Measurements from ENCODE around the gene GOLGA2.

The GOLGA2 gene

DNA sequence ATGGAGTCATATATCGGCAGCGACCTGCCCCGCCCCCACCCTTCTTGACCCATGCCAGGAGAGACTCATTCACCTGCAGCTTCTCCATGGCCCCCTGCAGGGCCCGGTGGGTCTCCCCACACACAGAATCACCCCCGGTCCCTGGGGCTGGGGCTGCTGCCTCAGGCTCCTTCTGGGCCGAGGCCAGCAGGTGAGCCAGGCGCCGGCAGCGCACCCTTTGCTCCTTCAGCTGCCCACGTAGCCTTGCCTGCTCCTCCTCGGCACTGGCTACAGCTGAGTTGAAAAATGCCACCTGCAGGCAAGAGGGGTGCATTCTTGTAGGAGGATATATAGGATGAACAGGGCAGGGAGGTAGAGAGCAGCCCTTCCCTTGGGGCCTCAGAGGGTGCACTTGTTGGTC, 17.9 kb downstream of the GOLGA2 start:
- DNase-seq (ENCODE audit: low read depth, low spot score), result no peak

DNA sequence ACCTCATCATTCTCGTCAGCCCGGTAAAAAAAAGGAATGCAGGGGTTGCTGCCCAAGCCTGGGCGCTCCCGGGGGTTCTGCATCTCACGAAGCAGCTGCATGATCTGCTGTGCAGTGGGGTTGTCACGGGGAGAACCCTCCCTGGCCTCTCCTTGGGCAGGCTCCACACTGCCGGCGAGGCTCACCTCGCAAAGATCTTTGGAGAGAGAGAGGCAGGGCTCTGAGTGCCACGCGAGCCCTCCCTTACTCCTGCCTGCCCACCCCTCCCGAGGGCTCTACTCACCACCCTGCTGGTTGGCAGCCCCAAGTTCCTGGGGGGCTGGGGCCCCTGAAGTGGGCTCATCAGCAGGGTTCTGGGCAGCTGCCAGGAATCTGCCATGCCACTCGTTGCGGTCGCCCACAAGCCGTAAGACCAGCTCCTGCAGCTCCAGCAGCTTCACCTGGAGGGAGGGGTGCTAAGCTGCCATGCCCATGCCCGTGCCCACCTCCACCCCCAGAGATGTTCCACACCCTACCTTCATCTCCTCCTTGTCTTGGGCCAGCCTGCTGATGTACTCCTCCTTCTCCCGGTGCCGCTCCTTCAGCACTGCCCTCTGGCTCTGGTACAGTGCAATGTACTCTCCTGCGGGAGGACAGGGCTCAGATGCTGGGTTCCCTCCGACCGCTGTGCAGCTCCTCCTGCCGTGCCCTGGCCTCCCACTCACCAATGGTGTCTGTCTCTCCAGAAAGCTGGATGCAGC, 18.6 kb downstream of the GOLGA2 start:
- no peak for DNase-seq (ENCODE audit: low read depth, low spot score)

DNA sequence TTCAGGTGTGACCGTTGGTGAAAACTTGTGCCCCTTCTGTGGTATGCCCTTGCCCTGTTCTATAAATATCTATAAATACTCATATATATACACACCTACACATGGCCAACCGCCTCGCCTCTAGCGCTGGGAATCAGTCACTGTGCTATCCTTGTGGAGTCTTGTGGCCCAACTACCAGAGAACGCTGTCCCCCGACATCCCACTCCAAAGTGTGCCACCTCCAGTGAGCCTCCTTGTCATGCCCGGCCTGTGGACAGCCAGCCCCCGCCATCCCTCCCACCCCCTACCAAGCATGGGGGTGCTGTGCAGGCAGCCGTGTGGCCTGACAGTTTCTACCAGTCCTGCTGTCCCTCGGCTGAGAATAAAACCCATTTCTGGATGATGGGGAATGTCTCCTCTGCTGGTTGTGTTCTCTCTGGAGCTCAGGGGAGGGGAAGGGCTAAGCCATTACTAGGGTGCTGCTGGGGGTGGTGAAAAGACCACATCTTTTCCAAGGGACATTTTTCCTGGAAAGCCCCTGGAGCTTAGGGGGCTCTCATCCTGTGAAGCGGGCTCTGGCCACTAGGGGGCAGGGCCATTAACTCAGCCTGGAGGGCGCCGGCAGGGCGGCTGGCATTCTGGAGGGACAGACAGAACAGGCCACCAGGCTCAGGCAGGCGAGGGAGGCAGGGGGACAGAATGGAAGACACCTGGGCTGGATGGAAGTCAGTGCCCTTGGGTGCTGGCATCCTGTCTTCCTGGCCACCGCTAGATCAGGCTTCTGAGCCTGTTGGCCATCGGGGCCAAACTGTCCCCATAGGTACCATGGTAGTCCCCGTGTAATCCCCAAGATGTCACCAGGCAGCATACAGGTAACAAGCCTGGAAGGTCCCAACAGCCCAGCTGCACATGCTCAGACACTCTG, 20.7 kb downstream of the GOLGA2 start:
- DNase-seq (ENCODE audit: low read depth, low spot score), result no peak

DNA sequence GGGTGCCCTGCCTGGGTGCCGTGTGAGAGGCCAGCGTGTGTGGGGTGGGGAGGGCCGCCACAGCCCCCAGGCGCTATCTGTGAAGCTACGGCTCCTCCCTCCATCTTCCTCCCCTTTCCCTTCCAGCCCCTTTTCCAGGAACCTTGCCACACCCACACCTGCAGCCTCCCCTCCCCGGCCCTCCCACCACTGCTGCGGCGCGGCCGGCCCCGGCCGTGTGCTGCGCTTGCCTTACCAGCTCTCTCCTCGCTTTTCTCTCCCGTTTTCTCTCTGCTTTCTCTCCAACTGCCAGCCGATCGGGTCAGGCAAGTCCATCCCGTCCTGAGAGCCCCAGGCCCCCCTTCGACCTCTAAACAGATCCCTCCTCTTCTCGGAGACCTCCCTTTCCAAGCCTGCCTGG, 21.4 kb downstream of the GOLGA2 start:
- no peak for DNase-seq (ENCODE audit: low read depth, low spot score)

DNA sequence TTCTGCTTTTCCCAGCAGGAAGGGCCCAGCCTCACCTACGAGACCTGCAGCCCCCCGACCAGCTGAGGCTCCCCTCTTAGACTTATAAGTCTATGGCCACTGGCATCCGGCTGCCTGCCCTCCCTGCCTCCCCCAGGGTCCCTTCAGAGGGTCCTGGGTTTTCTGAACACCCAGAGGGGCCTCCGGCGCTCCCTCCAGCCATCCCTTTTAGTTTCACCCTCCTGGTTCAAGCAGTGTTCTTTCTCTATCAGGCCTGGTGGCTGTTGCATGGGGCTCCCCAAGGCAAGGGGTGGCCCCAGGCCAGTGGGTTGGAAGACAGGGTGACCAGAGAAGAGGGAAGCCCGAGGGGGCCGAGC, 21.8 kb downstream of the GOLGA2 start:
- no peak for DNase-seq (ENCODE audit: low read depth, low spot score)

DNA sequence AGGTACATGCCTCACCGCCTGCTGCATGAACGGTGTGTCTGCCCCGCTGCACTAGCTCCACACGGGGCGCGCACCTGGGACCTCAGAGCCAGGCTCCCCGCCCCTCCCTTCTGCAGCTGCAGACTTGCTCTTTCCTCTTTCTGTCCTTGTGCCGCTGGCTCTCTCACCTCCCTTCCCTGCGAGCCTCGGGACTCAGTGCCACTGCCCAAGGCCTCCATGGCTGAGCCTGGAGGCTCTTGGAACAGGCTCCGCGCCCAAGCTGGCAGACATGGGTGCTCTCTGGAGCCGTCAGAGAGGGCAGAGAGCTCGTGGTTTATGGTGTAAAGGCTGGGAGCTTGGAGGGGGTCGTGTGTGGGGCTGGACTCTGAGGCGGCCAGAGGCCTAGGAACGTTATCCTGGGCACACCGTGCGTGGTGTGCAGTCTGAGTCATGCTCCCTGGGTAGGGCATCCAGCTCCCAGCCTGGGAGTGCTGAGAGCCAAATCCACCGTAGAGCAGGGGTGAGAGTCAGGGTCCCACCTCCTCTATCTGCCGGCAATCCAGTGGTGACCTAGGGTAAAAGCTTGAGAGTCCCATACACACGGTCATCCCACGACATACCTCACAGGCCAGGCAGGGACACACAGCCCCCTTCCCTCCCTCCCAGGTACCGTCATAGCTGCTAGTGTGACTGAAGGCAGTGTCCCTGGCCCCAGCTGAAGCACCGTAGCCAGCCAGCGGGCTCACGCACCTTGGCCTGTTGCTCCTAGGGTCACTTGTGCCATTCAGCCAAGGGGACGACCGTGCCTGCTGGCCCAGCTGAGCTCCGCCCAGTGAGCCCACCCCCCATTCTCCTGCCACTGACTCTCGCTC, 22.4 kb downstream of the GOLGA2 start:
- no peak for DNase-seq (ENCODE audit: low read depth, low spot score)

DNA sequence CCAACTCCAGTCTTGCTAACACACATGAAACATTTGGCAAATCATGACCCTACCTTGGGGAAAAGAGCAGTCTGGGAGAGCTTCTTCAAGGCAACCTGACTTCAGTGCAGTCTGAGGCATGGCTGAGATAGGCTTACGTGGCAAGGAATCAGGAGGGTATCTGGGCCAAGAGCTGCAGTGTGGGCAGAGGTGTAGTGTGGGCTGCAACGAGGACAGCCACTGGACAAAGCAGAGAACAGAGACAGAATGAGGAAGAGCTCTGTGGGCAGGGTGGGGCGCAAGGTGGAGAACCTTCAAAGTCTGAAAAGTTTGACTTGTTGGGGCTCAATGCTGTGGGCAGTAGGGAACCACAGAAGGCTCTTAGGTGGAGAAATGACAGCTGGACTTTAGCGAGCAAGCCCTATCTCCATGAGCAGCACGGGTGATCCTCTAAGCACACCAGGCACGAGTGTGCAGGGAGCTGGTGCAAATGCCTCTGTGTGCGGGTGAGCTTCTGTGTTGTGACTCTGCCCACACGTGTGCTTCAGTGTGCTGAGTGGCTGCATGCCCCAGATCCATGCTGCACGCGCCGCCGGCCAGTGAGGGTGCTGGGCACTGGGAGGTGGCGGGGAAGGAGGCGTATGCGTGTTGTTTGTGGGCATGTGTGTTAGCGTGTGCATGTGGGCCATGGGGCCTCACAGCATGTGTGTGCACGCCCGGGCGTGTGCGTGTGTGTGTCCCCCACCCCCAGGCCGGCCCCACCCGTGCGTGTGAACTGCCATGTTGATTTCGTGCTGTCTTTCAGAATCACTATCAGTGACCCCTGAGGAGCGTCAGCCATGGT, 23.3 kb downstream of the GOLGA2 start:
- DNase-seq (ENCODE audit: low read depth, low spot score), result no peak

DNA sequence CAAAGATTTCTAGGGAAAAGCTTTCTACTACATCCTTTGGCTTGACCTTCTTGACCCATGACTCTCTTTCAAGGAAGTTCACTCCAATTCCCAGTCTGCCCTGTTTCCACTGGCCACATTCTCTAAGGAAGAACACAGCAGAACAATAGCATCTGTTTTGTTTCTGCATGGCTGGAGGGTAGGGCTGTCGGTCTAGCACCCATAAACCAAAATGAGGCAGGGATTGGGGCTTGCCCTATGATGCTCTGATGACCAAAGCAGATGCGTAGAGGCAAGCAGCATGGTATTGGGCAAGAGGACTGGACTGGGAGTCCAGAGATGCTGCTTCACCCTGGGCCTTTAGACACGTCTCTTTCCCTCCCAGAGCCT, 24.1 kb downstream of the GOLGA2 start:
- no peak for DNase-seq (ENCODE audit: low read depth, low spot score)

DNA sequence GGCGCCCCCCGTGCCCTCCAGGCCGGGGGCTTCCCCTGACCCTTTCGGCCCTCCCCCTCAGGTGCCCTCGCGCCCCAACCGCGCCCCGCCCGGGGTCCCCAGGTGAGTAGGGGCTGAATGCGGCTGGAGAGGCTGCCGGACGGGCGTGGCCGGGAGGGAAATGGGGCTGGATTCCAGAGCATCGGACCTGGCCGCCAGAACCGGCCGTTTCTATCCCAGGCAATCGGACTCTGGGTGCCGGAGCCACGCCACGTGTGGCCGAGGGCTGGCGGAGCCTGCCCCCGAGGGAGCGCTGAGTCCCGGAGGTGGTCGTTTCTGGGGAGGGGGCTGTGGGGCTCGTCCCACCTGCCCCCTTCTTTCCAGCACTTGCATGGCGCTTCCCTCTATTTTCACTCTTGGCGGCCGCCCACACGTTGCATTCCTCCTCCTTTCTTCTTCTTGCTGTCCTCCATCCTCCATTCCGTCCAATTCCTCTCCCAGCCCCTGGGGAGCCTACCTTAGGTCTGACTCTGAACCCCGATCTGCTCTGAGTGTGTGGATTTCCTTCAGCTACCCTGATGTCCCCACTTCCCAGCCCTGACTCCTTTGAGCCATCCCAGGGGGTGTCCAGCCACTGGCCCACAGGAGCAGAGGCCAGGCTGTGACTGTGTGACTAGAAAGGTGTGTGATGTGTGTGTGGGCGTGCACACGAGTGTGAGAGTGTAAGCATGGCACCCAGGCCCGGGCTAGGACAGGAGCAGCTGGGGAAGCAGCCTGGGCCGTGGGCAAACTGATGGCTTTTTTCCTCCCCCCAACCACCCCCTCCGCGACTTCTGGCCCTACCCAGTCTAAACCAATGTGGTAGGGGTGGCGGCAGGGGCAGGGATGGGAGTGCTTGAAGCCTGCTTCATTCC, 24.7 kb downstream of the GOLGA2 start:
- DNase-seq (ENCODE audit: low read depth, low spot score), result no peak

DNA sequence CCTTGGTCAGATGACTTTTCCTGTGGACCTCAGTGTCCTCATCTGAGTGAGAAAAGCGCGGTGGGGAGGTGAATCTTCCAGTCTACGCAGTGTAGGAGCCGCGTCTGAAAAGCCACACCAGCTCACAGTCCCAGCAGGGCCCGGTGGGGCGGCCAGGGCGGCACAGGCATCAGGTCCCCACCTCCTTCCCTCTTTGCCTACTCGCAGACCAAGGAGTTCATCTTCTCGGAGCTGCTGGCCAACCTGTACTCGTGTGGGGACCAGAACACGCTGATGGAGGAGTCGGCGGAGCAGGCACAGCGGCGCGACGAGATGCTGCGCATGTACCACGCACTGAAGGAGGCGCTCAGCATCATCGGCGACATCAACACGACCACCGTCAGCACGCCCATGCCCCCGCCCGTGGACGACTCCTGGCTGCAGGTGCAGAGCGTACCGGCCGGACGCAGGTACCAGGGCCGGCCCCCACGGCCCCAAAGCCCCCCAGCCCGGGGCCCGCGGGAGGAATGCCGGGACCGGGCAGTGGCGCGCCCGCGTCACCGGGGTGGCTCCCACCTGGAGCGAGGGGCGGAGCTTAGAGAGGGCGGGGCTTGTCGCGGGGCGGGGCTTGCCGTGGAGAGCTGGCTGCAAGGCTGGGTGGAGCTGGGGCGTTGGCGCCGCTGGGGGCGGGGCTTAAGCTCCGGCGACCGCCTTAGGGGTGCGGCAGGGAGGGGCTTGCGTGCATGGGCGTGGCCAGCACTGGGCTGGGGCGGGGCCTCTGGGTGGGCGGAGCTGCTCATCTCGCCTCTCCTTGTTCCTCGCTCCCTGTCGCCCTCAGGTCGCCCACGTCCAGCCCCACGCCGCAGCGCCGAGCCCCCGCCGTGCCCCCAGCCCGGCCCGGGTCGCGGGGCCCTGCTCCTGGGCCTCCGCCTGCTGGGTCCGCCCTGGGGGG, 25.6 kb downstream of the GOLGA2 start:
- DNase-seq (ENCODE audit: low read depth, low spot score), result peak; percentile 95

DNA sequence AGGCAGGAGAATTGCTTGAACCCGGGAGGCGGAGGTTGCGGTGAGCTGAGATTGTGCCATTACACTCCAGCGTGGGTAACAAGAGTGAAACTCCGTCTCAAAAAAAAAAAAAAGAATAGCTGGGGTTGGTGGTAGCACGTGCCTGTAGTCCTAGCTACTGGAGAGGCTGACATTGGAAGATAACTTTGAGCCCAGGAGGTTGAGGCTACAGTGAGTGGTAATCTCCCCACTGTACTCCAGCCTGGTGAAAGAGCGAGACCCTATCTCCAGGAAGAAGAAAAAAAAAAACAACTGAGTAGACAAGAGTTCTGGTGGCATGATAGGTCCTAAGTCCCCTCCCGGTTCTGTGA, 26.3 kb downstream of the GOLGA2 start:
- no peak for DNase-seq (ENCODE audit: low read depth, low spot score)

DNA sequence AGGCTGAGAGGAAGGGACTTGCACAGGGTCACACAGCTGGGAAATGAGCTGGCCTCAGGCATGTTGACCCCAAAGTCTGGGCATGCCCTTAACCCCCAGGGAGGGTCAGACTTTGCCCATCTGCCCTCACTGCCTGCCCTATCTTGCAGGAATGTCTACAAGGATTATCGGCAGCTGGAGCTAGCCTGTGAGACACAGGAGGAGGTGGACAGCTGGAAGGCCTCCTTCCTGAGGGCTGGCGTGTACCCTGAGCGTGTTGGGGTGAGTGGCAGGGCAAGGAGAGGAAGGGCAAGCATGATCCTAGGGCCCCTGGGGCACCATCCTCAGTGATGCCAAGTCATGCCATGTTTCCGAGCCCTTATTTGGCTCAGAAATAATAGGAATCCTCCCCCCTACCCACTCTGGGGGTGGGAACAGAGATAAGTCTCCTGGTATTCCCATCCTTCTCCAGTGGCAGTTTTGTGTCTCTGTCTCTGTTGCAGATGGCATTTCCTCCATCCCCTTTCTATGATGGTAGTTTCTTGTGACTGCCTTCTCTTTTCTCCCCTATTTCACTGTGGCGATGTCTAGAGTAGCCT, 28.5 kb downstream of the GOLGA2 start:
- no peak for DNase-seq (ENCODE audit: low read depth, low spot score)

DNA sequence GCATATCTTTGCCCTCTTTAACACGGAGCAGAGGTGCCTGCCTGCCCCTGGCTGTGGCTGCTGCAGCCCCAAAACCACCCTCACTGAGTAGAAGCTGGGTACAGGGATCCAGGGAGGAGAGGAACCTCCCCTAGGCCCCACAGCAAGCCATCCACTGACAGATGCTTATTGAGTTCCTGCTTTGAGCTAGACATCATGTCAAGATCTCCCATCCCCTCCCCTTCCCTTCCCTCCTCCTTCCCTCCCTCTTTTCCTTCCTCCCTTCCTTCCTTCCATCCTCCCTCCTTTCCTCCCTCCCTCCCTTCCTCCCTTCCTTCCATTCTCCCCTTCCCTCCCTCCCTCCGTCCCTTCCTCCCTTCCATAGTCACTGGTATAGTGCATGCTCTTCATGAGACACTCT, 29.3 kb downstream of the GOLGA2 start:
- DNase-seq (ENCODE audit: low read depth, low spot score), result no peak

DNA sequence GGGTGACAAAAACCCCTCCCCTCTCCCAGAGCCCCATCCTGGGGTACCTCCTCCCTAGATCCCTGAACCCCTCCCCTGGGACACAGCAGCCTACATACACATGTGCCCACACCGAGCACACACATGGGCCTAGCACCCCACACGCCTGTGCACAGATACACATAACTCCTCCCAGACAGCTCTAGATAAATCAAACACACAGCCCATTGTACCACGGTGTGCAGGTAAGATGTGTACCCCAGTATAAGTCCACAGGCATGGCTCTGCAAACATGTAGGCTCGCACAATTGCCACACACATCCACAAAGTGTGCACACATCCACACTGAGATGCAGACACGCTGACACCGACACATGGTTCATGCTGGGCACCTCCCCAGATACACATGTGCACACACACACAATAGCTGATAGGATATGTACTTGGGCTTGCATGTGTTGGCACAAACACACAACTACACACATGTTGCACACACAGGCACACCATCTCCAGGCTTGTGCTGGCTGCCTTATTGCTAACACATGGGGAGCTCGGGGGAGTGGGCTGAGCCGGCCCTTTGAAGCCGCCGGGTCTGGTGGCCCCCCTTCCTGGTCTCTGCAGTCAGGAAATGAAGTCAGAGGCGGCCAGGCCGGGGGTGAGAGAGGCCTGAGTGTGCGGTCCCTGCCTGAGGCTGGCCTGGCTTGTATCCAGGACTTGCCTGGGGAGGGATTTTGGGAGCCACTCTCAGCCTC, 30.2 kb downstream of the GOLGA2 start:
- DNase-seq (ENCODE audit: low read depth, low spot score), result no peak

DNA sequence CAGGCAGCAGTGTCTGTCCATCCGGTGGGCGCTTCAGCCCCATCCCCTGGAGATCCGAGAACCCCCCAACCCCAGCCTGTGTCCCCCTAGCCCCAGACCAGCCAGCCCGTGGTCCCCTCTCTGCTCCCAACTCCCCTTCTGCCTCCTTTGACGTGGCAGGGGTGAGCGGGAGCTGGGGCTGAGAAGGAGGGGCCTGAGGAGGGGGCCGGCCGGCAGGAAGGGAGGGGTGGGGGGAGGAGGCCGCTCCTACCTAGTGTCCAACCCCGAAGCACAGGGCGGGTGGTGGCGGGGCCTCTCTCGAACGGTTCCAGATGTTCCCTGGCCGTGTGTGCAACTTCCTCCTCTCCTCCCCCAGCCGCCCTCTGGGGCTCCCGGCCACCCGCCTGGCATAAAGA, 31.0 kb downstream of the GOLGA2 start:
- no peak for DNase-seq (ENCODE audit: low read depth, low spot score)

DNA sequence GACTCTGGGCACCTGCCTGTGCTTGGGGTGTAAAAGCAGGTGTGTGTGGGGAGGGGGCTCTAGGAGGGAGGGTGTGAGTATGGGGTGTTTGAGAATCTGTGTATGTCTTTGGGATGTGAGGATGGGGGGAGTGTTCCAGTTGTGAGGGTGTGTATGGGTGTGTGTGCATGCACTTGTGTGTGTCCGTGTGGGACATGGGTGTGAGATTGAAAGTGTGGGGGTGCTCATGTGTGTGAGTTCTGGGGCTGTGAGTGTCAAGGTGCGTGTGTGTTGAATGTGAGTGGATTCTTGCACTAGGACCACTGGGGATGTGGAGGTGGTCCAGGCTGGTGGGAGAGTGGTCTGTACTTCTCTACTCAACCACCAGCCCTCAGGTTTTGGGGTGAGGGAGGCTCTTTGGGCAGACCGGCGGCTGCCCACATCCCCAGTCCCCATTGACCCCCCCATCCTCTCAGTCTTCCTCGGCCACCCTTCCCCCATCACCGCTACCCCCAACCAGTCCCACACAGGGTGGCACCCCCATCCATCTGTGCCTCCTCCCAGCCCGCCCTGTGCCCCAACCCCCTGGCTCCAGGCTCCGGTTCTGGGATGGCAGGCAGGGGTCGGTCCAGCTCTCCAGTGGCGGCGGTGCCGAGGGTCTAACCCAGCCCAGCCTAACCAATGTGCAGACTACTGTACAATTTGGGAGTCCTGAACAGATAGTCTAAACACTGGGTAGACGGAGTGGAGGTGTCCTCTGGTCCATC, 31.5 kb downstream of the GOLGA2 start:
- DNase-seq (ENCODE audit: low read depth, low spot score), result no peak

DNA sequence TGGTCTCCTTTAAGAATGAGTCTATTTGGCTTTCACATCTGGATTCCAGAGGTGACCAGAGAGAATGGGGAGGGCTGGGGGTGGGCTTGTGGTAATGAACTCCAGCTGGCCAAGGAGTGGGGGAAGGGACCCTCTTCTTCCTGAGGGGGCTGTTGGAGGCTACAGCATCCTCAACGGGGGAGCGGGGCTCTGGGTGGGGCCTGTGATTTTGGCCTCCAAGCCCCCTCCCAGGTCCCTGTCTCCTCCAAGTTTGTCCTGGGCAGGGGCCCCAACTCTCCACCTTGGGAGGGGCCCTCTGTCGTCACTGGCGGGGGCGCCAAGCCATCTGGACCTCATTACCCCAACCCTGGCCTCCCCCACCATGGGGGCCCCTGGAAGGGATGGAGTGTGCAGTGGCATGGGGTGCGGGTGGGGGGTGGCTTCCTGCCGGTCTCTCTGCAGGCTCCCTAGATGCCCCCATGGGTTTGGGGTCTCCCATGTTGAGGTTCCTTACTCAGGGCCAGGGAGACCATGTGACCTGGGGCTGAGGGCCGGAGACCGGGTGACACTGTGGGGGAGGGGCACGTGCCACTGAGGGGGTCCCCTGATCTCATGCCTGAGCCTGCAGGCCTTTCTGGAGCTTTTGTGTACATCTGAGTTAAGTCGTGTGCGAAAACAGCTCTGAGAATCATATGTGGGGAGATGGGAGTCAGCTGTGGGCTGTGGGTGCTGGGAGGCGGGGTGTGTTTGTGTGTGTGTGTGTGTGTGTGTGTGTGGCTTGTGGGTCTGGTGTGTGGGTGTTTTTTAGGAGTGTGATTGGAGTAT, 32.4 kb downstream of the GOLGA2 start:
- no peak for DNase-seq (ENCODE audit: low read depth, low spot score)

Measured in activated naive CD8-positive, alpha-beta T cell treated with anti-CD3 and anti-CD28 coated beads, Interleukin-2, amount 50 U/mL, for 16 hours (primary cell).